ENCODE data around the gene MACROH2A1.

MACROH2A1 gene

GRCh38 chr5:135349886-135350285, 49.1 kb downstream of the MACROH2A1 start:
- no peak for DNase-seq

- DNase-seq: no peak
These were observed 49.6 kb downstream of the MACROH2A1 start for GRCh38 chr5:135349451-135349850.

- no peak for DNase-seq
These were observed 50.1 kb downstream of the MACROH2A1 start for GRCh38 chr5:135348918-135349317.

- no peak for DNase-seq
These were observed 51.6 kb downstream of the MACROH2A1 start for GRCh38 chr5:135347392-135347791.

- DNase-seq: no peak
These were observed 52.9 kb downstream of the MACROH2A1 start for GRCh38 chr5:135345956-135346731.

- DNase-seq: no peak
These were observed 54.7 kb downstream of the MACROH2A1 start for GRCh38 chr5:135344349-135344748.

- DNase-seq: no peak
These were observed 55.6 kb downstream of the MACROH2A1 start for GRCh38 chr5:135343413-135343812.

- no peak for DNase-seq
These were observed 56.5 kb downstream of the MACROH2A1 start for GRCh38 chr5:135342551-135342875.

GRCh38 chr5:135341696-135342550, 57.1 kb downstream of the MACROH2A1 start:
- DNase-seq: no peak

- no peak for DNase-seq
These were observed 57.9 kb downstream of the MACROH2A1 start for GRCh38 chr5:135341016-135341666.

GRCh38 chr5:135340568-135340967, 58.5 kb downstream of the MACROH2A1 start:
- DNase-seq: no peak

- no peak for DNase-seq
These were observed 59.4 kb downstream of the MACROH2A1 start for GRCh38 chr5:135339623-135340022.

GRCh38 chr5:135339189-135339588, 59.8 kb downstream of the MACROH2A1 start:
- no peak for DNase-seq

GRCh38 chr5:135337064-135337463, 62.0 kb downstream of the MACROH2A1 start:
- DNase-seq: no peak

GRCh38 chr5:135335031-135335828, 63.8 kb downstream of the MACROH2A1 start:
- DNase-seq: no peak

GRCh38 chr5:135333732-135334515, 65.1 kb downstream of the MACROH2A1 start:
- no peak for DNase-seq

- DNase-seq: no peak
These were observed 66.4 kb downstream of the MACROH2A1 start for GRCh38 chr5:135332519-135333150.

- DNase-seq: no peak
These were observed 67.4 kb downstream of the MACROH2A1 start for GRCh38 chr5:135331612-135332011.

GRCh38 chr5:135330798-135331096, 68.3 kb downstream of the MACROH2A1 start:
- no peak for DNase-seq

GRCh38 chr5:135329913-135330797, 68.9 kb downstream of the MACROH2A1 start:
- no peak for DNase-seq
